K562 (cell line): ENCODE measurements around the gene ARHGAP26. TPM values are rescaled to one million over a fixed set of nuclear protein-coding genes. Genes with fewer than 3 reads are reported as not detected.

Source experiments
- ATAC-seq: fragments of 200-7000 bp; cut with Tn5 transposase; 3 replicates; pipeline ENCODE4 v1.9.1; 2020; ENCODE audit warnings: moderate library complexity
- BruUV-seq: library from RNA; stranded (reverse); fragments of 400-500 nt; replicated peaks from 2 replicates; lab custom pipeline; 2021; lab: Mats Ljungman, UMichigan
- CTCF ChIA-PET: fragments of 300-600 bp; formaldehyde crosslinking; extraction: SDS; loops from one replicate; lab custom pipeline; 2021; ENCODE audit warnings: low intra/inter-chr PET ratio; lab: Yijun Ruan, JAX
- POLR2A ChIA-PET: fragments of 300-600, 350-650 bp; sonication (Branson Sonifier 250); formaldehyde crosslinking; extraction: SDS; loops from one replicate; lab custom pipeline; 2021; ENCODE audit warnings: antibody characterized with exemption, inconsistent platforms; lab: Yijun Ruan, JAX
- DNase-seq, 4 experiments: peaks; one replicate each; pipeline versions ENCODE4 v3.0.0 to v3.0.0-alpha.2; 2011 to 2018; ENCODE audit warnings: low spot score in 3 of 4, mixed read lengths in 3 of 4; ENCODE audit errors: extremely low read depth in 1 of 4
- FAIRE-seq: peaks from 2 replicates; lab custom pipeline; 2011; peaks lifted over from hg19 to GRCh38; lab: Jason Lieb, UNC
- H2AFZ ChIP-seq: 2 replicates; pipeline ENCODE4 v1.6.0; 2011; ENCODE audit warnings: low read depth, low read length, control low read depth, inconsistent platforms
- H3K27ac ChIP-seq: fragments of 200-600 bp; 3 replicates; pipeline ENCODE4 v1.8.0; 2011; ENCODE audit warnings: low read depth, mild to moderate bottlenecking, control low read depth, inconsistent platforms, low read length, moderate library complexity, mixed read lengths; ENCODE audit errors: extremely low read depth
- H3K27me3 ChIP-seq, 2 experiments: fragments of 300-600 bp in 1 of 2; 2 replicates in 1 of 2; 3 replicates in 1 of 2; pipeline versions ENCODE4 v1.6.0 to v1.8.0; 2011; ENCODE audit warnings: inconsistent platforms in 2 of 2, low read length in 2 of 2, mild to moderate bottlenecking in 1 of 2, mixed read lengths in 1 of 2, moderate library complexity in 1 of 2; ENCODE audit not compliant: control insufficient read depth in 2 of 2, insufficient read depth in 2 of 2
- H3K36me3 ChIP-seq: fragments of 300-600 bp; 3 replicates; pipeline ENCODE4 v1.8.0; 2011; ENCODE audit warnings: mild to moderate bottlenecking, low read length, inconsistent platforms; ENCODE audit not compliant: control insufficient read depth, insufficient read depth
- H3K4me1 ChIP-seq, 2 experiments: fragments of 200-600 bp in 1 of 2; replicated peaks in 1 of 2; 2 replicates in 1 of 2; 3 replicates in 1 of 2; pipeline versions ENCODE4 v1.5.1 to v1.8.0; 2011; ENCODE audit warnings: inconsistent platforms in 2 of 2, low read length in 2 of 2, mild to moderate bottlenecking in 1 of 2, mixed read lengths in 1 of 2, moderate library complexity in 1 of 2; ENCODE audit not compliant: control insufficient read depth in 2 of 2, insufficient read depth in 2 of 2
- H3K4me2 ChIP-seq: 2 replicates; pipeline ENCODE4 v1.6.1; 2011; ENCODE audit warnings: low read length, control low read depth, inconsistent platforms, mixed read lengths; ENCODE audit not compliant: insufficient read depth
- H3K4me3 ChIP-seq: fragments of 200-600 bp; sonication (generic), shearing (Covaris generic); 2 replicates; pipeline ENCODE4 v1.5.1; 2016; ENCODE audit warnings: control low read depth, inconsistent platforms
- H3K79me2 ChIP-seq: fragments of 200-600 bp; 3 replicates; pipeline ENCODE4 v1.8.0; 2011; ENCODE audit warnings: low read length, inconsistent platforms; ENCODE audit not compliant: control insufficient read depth, insufficient read depth
- H3K9ac ChIP-seq, 2 experiments: 2 replicates each; pipeline versions ENCODE4 v1.6.0 to v1.6.1; 2011; ENCODE audit warnings: low read depth in 2 of 2, low read length in 2 of 2, control low read depth in 1 of 2, inconsistent platforms in 1 of 2, mild to moderate bottlenecking in 1 of 2, mixed read lengths in 1 of 2; ENCODE audit not compliant: insufficient read depth in 1 of 2
- H3K9me1 ChIP-seq: one replicate; pipeline ENCODE4 v1.6.0; 2011; ENCODE audit warnings: inconsistent platforms, mild to moderate bottlenecking, low read length, moderate library complexity; ENCODE audit not compliant: control insufficient read depth, insufficient read depth
- H3K9me3 ChIP-seq: replicated peaks from 2 replicates; pipeline ENCODE4 v1.5.1; 2011; ENCODE audit warnings: low read depth, low read length, inconsistent platforms; ENCODE audit not compliant: control insufficient read depth, insufficient read depth
- H4K20me1 ChIP-seq: replicated peaks from 2 replicates; pipeline ENCODE4 v1.6.1; 2011; ENCODE audit warnings: low read length, inconsistent platforms, mixed read lengths; ENCODE audit not compliant: control insufficient read depth, insufficient read depth
- AFF1 ChIP-seq, 2 experiments: fragments of 450-650 bp; IDR thresholded peaks; 2 replicates each; pipeline ENCODE4 v1.6.1; 2018; ENCODE audit warnings: mild to moderate bottlenecking in 2 of 2, low read depth in 1 of 2; ENCODE audit not compliant: partially characterized antibody in 2 of 2
- ETV6 ChIP-seq, 3 experiments: fragments of 150-350 bp in 1 of 3; sonication (generic) in 1 of 3; formaldehyde crosslinking in 1 of 3; IDR thresholded peaks; 2 replicates each; pipeline versions ENCODE4 v1.6.1 to v1.8.0; 2014 to 2022; ENCODE audit warnings: borderline replicate concordance in 2 of 3, low read depth in 2 of 3, antibody characterized with exemption in 1 of 3, low read length in 1 of 3, mild to moderate bottlenecking in 1 of 3, missing genetic modification reagents in 1 of 3
- NFIX ChIP-seq: fragments of 250-450 bp; sonication (Bioruptor Pico); IDR thresholded peaks from 2 replicates; pipeline ENCODE4 v1.4.0; 2020; ENCODE audit warnings: low read depth, mild to moderate bottlenecking, moderate library complexity
- SMAD1 ChIP-seq: fragments of 150-350 bp; IDR thresholded peaks from 2 replicates; pipeline ENCODE4 v1.6.1; 2014; ENCODE audit warnings: low read length, low read depth; ENCODE audit not compliant: partially characterized antibody
- SMAD2 ChIP-seq: fragments of 150-350 bp; IDR thresholded peaks from 2 replicates; pipeline ENCODE4 v1.6.1; 2014; ENCODE audit warnings: low read depth, mild to moderate bottlenecking, low read length
- SMC3 ChIP-seq: conservative IDR thresholded peaks from 2 replicates; pipeline ENCODE4 v1.6.1; 2011; ENCODE audit warnings: low read depth, low read length, improper control_type of control experiment; ENCODE audit not compliant: insufficient read depth
- ZNF174 ChIP-seq: fragments of 250-450 bp; sonication (Bioruptor Pico); IDR thresholded peaks from 2 replicates; pipeline ENCODE4 v1.4.0; 2020; ENCODE audit warnings: mild to moderate bottlenecking
- in situ Hi-C: fragments of 300-500 bp; cut with MboI; formaldehyde crosslinking; loops from 4 replicates; pipeline ENCODE4 v1.15.0; 2018; ENCODE audit warnings: inconsistent platforms, mixed read lengths
- intact Hi-C: fragments of 100-400 bp; cut with micrococcal nuclease; formaldehyde crosslinking; loops from 2 replicates; pipeline ENCODE4 v1.14.2; 2022
- polyA plus RNA-seq, 8 experiments: library from polyadenylated mRNA; depleted of rRNA in 4 of 8; stranded (reverse) in 5 of 8; unstranded in 3 of 8; fragments of >200 nt; fragmentation: Nextera tagmentation in 2 of 8; fragmentation: Illumina TruSeq in 1 of 8; extraction: Ambion mirVana in 2 of 8; extraction: Trizol in 1 of 8; gene quantifications; 2 replicates each; pipeline versions ENCODE4 v1.2.1 to v1.2.3, GENCODE V29; 2011 to 2014; ENCODE audit warnings: inconsistent platforms in 1 of 8, missing spikeins in 1 of 8
- total RNA-seq, 7 experiments: library from RNA; depleted of rRNA in 6 of 7; stranded (reverse); fragments of >200 nt in 6 of 7; fragmentation: Illumina TruSeq in 2 of 7; extraction: Trizol in 2 of 7; gene quantifications; 2 replicates each; pipeline versions ENCODE4 v1.2.1 to v1.2.3, GENCODE V29; 2011 to 2021; ENCODE audit warnings: low replicate concordance in 1 of 7
- TF ChIP-seq, protein P1 (sequence below): fragments of 450-650 bp; IDR thresholded peaks from 2 replicates; pipeline ENCODE4 v1.6.1; 2017; ENCODE audit warnings: mild to moderate bottlenecking, moderate library complexity

The ARHGAP26 gene
- total and polyA plus RNA-seq, 9 of the 15 experiments (the other 6 are each of a cell fraction or from before 2014, with no cell fraction given): 0.13 to 1.1 (median 0.55) TPM

DNA sequence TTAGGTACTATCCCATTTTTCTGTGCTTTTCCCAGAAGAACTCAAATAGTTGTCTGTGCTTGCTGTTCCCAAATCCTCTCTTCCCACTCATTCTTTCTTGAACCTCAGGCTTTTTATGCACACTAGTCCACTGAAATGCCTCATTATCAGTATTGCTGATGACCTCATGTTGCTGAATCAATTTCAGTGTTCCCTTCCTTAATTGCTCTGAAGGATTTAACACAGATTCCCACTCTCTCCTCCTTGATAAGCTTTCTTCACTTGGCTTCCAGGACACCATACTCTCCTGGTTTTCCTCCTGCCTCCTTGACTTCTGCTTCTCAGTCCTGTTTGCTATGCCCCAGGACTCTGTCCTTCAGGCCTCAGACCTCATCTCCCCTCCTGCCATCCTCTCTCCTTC lies 298.5 kb downstream of the ARHGAP26 start (continued):
- TF ChIP-seq, protein P1, sequence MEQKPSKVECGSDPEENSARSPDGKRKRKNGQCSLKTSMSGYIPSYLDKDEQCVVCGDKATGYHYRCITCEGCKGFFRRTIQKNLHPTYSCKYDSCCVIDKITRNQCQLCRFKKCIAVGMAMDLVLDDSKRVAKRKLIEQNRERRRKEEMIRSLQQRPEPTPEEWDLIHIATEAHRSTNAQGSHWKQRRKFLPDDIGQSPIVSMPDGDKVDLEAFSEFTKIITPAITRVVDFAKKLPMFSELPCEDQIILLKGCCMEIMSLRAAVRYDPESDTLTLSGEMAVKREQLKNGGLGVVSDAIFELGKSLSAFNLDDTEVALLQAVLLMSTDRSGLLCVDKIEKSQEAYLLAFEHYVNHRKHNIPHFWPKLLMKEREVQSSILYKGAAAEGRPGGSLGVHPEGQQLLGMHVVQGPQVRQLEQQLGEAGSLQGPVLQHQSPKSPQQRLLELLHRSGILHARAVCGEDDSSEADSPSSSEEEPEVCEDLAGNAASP: no peak
- TF ChIP-seq NFIX (CRISPR knock-in tag): no peak
- no peak for TF ChIP-seq ETV6 (IDR thresholded peaks at IDR 0.05; ENCODE audit: borderline replicate concordance in 1 of 2, low read depth in 2 of 2, low read length in 1 of 2)
- TF ChIP-seq ETV6 (CRISPR knock-in tag; IDR thresholded peaks at IDR 0.05; ENCODE audit: borderline replicate concordance): no peak
- no peak for TF ChIP-seq SMAD1

GRCh38 chr5:143071927-143072326 lies 301.8 kb downstream of the ARHGAP26 start:
- Histone ChIP-seq H2AFZ (no peak overlapping the region), H3K9me3 (no peaks in the 10 kb centered on the region), H3K4me3 (no peak overlapping the region)
- DNase-seq: no peak
- ATAC-seq: no peak
- TF ChIP-seq ETV6 (IDR thresholded peaks at IDR 0.05; ENCODE audit: borderline replicate concordance in 1 of 2, low read depth in 2 of 2, low read length in 1 of 2) (no peak), ETV6 (CRISPR knock-in tag; IDR thresholded peaks at IDR 0.05; ENCODE audit: borderline replicate concordance) (no peak), SMC3 (no peak), SMAD2 (no peak), AFF1 (IDR thresholded peaks at IDR 0.05; ENCODE audit: low read depth in 1 of 2, partially characterized antibody in 2 of 2) (peak in 1 of 2 experiments; percentile 96), ZNF174 (CRISPR knock-in tag) (no peak)
- TF ChIP-seq, all 486 proteins: peak for 1
- Histone ChIP-seq H4K20me1 (no peaks in the 10 kb centered on the region), H3K9me1 (no peaks in the 10 kb centered on the region), H3K4me1 (no peaks in the 10 kb centered on the region; a peak in 1 of 5 replicates), H3K79me2 (no peaks in the 10 kb centered on the region), H3K36me3 (no peaks in the 10 kb centered on the region), H3K9ac (no peak overlapping the region), H3K27ac (no peak overlapping the region), H3K27me3 (no peaks in the 10 kb centered on the region; a peak in 2 of 5 replicates), H3K4me2 (no peak overlapping the region)
- ChIA-PET CTCF (no interaction called here), POLR2A (no interaction called here)
- intact Hi-C loops (no loop called here), in situ Hi-C loops (no loop called here)
- FAIRE-seq: no peak
- BruUV-seq: no TSS peak
